Measurements from ENCODE around the gene DNAH7. TPM values are rescaled to one million over a fixed set of nuclear protein-coding genes. Genes with fewer than 3 reads are reported as not detected.
A peak's percentile ranks its signal among the peaks of the same experiment; 100 is the strongest.

Gene DNAH7
- total and polyA plus RNA-seq, 2 experiments from 2014 or later = 0.35 to 1.1 TPM

GRCh38 chr2:195695002-195695631 is 373.5 kb downstream of the DNAH7 start:
- Mint-ChIP-seq H3K4me3 (no peak overlapping the region), H3K27me3 (ENCODE audit: insufficient read depth, low read depth, poor library complexity) (peaks cover 2% of the 10 kb centered on the region), H3K27ac (peak overlapping the region; percentile 80), H3K9me3 (peaks cover 3% of the 10 kb centered on the region; the same call in 2 of the 3 replicates), H3K4me1 (peaks cover 29% of the 10 kb centered on the region), H3K36me3 (ENCODE audit: low read depth) (peaks cover 59% of the 10 kb centered on the region)
- H4K20me1 ChIP-seq (replicated peaks; ENCODE audit: insufficient read depth) = peaks cover 3% of the 10 kb centered on the region; the same call in 1 of the 2 replicates
- ATAC-seq (peak; percentile 91), DNase-seq (ENCODE audit: low spot score) (peak; percentile 78)
- H3K9me2 ChIP-seq (ENCODE audit: insufficient read depth) = no peaks in the 10 kb centered on the region
- no peaks in the 10 kb centered on the region for H3F3A ChIP-seq (replicated peaks; ENCODE audit: low read depth)
- peaks cover 100% of the 10 kb centered on the region for H3K79me2 ChIP-seq (replicated peaks; ENCODE audit: insufficient read depth)
- H2AFZ ChIP-seq = no peak overlapping the region
- peaks cover 34% of the 10 kb centered on the region for H3K4me1 ChIP-seq (ENCODE audit: insufficient read depth)
- no peaks in the 10 kb centered on the region for H3K27me3 ChIP-seq (ENCODE audit: insufficient read depth)
- TF ChIP-seq ZNF331 (CRISPR knock-in tag; IDR thresholded peaks at IDR 0.05; ENCODE audit: low read depth) (no peak), STAT1 (IDR thresholded peaks at IDR 0.05; ENCODE audit: unreplicated experiment) (no peak), ZNF114 (CRISPR knock-in tag; IDR thresholded peaks at IDR 0.05) (peak; percentile 80; the same call in 1 of the 2 replicates), ETS1 (IDR thresholded peaks at IDR 0.05) (no peak), ZNF462 (CRISPR knock-in tag; IDR thresholded peaks at IDR 0.05) (no peak), CREB1 (CRISPR knock-in tag; IDR thresholded peaks at IDR 0.05; ENCODE audit: low read depth) (0 out of 2 replicates have a peak, but pooled peaks have one; percentile 20), EZH2phosphoT487 (IDR thresholded peaks at IDR 0.05; ENCODE audit: unreplicated experiment) (no peak)
- peak overlapping the region; percentile 62 for H3K4me2 ChIP-seq
- no peaks in the 10 kb centered on the region for H3K36me3 ChIP-seq (ENCODE audit: insufficient read depth)
- H3K27ac ChIP-seq (ENCODE audit: low read depth) = peak overlapping the region; percentile 81
- peak overlapping the region; percentile 33; the same call in 1 of the 2 replicates for H3K4me3 ChIP-seq
